SU-DHL-6 (cell line): ENCODE results near the gene CNTFR.

Source experiments
- EZH2phosphoT487 ChIP-seq: fragments of 200-600 bp; sonication (generic), shearing (Covaris generic); conservative IDR thresholded peaks from 2 replicates; pipeline ENCODE4 v1.6.1; 2018; ENCODE audit warnings: mild to moderate bottlenecking, antibody characterized with exemption, low read length, moderate library complexity, mixed read lengths
- TF ChIP-seq, protein P1 (sequence below): fragments of 200-600 bp; sonication (generic); IDR thresholded peaks from one replicate; pipeline ENCODE4 v1.5.1; 2017; ENCODE audit warnings: antibody characterized with exemption, mild to moderate bottlenecking, low read length, moderate library complexity; ENCODE audit not compliant: insufficient read depth, poor library complexity, severe bottlenecking

DNA sequence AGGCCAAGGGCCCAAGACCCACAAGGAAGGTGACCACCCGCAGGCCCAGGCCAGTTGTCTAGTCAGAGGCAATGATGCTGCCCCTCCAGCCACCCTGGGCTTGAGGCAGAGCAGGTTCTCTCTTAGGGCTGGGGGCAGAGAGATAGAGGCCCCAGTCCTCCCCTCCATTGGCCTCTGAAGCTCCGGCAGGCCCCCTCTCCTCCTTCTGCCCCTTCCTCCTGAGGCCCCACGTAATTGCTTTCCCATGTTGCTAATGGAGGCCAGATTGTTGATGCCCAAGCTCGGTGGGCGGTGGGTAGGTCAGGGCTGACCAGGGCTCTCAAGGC is 40.2 kb downstream of the CNTFR start:
- TF ChIP-seq EZH2phosphoT487: no peak
- TF ChIP-seq, protein P1, sequence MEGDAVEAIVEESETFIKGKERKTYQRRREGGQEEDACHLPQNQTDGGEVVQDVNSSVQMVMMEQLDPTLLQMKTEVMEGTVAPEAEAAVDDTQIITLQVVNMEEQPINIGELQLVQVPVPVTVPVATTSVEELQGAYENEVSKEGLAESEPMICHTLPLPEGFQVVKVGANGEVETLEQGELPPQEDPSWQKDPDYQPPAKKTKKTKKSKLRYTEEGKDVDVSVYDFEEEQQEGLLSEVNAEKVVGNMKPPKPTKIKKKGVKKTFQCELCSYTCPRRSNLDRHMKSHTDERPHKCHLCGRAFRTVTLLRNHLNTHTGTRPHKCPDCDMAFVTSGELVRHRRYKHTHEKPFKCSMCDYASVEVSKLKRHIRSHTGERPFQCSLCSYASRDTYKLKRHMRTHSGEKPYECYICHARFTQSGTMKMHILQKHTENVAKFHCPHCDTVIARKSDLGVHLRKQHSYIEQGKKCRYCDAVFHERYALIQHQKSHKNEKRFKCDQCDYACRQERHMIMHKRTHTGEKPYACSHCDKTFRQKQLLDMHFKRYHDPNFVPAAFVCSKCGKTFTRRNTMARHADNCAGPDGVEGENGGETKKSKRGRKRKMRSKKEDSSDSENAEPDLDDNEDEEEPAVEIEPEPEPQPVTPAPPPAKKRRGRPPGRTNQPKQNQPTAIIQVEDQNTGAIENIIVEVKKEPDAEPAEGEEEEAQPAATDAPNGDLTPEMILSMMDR: no peak
